GM18868 (cell line): ENCODE measurements around the gene PNPLA2.

ENCODE experiments used
- ATAC-seq: cut with Tn5 transposase; IDR thresholded peaks from one replicate; pipeline ENCODE4 v1.9.1; 2021; ENCODE audit warnings: mild to moderate bottlenecking, moderate library complexity; ENCODE audit not compliant: unreplicated experiment

Gene PNPLA2

DNA sequence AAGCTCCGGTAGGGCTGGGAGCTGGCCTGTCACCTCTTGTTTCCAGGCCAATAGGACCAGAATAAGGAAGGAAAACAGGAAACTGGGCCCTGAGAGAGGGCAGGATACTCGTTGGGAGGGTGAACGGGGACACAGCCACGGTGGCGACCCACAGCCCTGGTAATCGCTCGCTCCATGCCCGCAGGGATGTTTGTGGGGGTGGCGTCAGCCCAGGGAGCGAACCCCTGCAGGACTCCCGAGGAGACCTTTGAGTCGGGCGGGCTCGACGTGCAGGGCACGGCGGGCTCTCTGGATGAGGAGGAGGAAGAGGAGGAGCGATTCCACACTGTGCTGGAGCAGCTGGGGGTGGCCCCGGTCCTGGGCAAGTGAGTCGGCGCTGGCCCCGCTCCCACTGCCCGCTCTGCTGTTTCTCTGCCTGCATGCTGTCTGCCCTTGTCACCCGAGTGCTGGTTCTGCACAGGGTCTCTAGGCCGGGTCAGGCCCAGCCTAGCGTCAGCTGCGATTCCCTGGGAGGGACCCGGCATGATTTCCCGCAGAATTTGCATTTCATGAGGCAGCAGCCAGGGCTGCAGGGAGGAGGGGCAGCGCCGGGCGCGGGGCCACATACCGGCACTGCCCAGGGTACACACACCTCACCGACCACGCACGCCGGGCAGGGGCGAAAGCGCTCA lies 10.6 kb downstream of the PNPLA2 start:
- no peak for ATAC-seq

- ATAC-seq: no peak
Measured at GRCh38 chr11:829847-830294, 11.2 kb downstream of the PNPLA2 start.

- ATAC-seq: no peak
Measured at GRCh38 chr11:830295-831117, 11.8 kb downstream of the PNPLA2 start.

DNA sequence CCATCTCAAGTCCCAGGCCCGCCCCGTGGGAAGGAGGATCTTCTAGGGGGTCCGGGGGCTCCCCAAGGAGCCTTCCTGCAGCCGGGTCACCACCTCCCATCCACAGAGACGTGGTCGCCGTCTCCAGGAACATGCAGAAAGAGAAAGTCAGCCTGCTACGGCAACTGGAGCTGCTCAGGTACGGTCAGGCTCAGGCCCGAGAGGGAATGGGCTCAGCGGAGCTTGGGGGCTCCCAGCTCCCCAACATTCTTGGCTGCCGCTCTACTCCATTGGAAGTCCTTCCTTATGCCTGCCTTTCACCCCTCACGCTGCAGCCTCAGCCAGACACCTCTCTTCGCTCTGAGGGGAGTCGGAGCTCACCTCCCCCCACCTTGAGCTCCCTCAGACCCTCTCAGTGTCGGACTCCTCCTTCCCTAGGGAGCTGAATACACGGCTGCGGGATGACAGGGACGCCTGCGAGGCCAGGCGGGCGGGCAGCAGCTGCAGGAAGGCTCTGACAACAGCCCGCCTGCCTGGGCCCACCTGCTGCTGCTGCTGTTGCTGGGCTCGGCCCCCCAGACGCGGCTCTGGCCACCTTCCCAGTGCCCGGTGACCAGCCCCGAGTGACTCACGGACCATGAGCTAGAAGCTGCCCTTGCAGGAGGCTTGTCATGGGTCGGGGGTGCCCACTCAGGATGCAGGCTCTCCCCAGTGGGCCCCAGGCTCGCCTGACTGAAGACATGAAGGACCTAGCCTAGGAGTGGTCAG lies 12.6 kb downstream of the PNPLA2 start:
- ATAC-seq: no peak

DNA sequence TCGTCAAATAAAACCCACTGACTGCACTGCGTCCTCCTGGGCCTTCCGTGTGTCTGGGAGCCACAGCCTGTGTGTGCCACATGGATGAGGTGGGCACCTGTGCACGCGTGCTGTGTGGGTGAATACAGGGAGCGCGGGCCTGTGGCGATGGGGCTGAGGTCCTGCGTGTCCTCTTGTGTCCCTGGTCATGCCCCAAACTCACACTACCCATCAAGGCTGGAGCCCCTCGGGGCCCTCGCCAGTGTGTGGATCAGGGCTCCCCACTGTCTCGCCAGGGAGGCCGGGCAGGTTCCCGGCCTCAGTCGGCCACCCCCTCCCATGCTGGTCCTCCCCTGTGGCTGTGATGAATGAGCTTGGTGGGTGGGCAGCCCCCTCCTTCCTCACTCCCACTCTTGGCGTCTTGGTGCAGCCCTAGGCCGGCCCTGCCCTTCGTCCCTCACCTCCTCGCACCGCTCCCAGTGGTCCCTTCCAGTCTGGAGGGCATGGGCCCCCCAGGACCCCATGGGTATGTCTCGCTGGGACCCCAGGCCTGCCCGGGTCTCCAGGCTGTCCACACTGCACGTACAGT lies 13.3 kb downstream of the PNPLA2 start:
- no peak for ATAC-seq

- ATAC-seq: peak; percentile 38
Measured at GRCh38 chr11:832529-833113, 13.9 kb downstream of the PNPLA2 start, which contains the start of gene CD151. Gene CD151, plus strand, starts transcription at chr11:832952. Its CDS starts 3,118 bp downstream, at chr11:836070.

- no peak for ATAC-seq
Measured at GRCh38 chr11:833114-833791, 14.5 kb downstream of the PNPLA2 start.

DNA sequence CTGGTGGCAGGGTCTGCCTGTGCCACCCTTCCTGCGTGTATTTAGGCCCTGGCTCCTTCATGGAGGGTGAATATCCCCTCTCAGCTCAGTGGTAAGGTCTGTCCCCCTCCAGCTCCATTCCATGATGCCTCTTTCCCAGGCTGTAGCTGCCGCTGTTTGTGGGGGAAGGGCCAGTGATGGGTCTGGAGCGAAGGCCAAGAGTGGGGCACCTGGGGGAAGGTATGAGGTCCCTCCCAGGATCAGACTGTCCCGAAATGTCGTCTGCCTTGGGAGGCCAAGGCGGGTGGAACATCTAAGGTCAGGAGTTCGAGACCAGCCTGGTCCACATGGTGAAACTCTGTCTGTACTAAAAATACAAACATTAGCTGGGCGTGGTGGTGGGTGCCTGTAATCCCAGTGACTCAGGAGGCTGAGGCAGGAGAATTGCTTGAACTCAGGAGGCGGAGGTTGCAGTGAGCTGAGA lies 15.2 kb downstream of the PNPLA2 start:
- no peak for ATAC-seq

GRCh38 chr11:834371-835316 lies 15.9 kb downstream of the PNPLA2 start:
- ATAC-seq: no peak

- no peak for ATAC-seq
Measured at GRCh38 chr11:836274-836673, 17.6 kb downstream of the PNPLA2 start.

- ATAC-seq: no peak
Measured at GRCh38 chr11:836700-837099, 18.0 kb downstream of the PNPLA2 start.

DNA sequence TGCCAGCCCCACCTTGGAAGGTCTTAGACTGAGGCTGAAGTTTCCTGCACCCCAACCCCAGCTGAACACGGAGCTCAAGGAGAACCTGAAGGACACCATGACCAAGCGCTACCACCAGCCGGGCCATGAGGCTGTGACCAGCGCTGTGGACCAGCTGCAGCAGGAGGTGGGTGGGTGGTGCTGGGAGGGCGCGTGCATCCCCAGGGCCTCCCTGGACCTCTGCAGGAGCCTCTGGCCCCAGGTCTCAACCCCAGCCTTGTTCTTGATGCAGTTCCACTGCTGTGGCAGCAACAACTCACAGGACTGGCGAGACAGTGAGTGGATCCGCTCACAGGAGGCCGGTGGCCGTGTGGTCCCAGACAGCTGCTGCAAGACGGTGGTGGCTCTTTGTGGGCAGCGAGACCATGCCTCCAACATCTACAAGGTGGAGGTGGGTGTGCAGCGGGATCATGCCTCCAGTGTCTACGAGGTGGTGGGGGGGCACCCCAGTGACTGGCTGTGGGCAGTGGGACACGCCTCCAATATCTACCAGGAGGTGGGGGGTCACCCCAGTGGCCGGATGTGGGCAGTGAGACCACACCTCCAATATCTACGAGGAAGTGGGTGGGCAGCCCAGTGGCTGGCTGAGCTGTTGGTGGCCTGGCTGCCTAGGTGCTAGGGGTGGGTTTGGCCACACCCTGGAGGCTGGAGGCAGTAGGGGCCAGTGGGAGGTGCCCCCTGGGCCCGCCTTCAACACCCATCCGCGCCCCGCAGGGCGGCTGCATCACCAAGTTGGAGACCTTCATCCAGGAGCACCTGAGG lies 18.7 kb downstream of the PNPLA2 start:
- no peak for ATAC-seq

DNA sequence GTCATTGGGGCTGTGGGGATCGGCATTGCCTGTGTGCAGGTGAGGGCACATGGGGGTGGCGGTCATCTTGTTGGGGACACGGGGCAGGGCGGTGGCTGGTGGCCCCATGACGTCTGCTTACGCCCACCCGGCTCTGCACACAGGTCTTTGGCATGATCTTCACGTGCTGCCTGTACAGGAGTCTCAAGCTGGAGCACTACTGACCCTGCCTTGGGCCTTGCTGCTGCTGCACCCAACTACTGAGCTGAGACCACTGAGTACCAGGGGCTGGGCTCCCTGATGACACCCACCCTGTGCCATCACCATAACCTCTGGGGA lies 19.2 kb downstream of the PNPLA2 start:
- no peak for ATAC-seq

GRCh38 chr11:838441-839279 lies 19.9 kb downstream of the PNPLA2 start:
- no peak for ATAC-seq

DNA sequence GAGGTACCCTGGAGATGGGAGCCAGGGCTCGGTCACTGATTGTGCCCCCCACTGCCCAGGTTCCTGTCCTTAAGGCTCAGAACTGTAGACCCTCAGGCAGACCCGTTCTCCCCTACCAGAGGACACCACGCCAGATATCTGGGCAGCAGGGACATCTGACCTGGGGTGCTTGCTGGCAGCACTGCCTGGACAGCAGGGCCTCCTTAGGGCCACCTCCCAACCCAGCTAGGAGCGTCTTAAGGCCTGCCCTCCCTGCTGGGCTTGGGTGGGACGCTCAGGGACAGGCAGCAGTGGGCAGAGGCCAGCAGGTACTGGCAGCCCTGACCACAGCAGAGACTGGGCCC lies 20.5 kb downstream of the PNPLA2 start:
- no peak for ATAC-seq

DNA sequence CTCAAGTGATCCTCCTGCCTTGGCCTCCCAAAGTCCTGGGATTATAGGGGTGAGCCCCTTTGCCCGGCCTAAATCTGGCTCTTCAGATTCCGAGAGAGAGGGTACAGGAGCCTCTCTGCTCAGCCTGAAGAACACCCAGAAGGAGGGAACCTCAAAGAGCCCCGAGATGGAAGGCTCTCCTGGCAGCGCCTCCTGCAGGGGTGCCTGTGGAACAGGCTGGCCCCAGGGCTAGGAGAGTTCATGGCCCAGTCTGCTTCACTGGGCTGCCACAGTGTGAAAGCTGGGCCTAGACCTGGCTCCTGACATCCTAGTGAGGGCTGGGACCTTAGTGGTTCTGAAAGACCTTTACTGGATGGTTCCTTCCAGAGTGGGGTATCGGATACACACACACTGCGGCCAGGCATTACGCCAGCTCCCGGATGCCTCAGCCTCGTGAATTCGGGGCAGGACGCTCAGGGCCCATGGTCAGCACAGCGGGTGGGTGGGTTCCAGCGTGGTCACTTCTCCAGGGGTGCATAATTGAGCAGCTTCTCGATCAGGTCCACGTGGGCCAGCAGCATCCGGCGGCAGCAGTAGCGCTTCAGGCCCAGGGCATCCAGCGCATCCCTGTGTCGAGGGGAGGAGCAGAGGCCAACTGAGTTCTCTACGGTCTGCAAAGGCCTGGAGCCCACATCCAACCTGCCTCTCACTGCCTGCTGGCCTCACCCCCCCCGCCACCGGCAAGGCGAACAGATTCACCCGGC lies 21.3 kb downstream of the PNPLA2 start:
- ATAC-seq: no peak

DNA sequence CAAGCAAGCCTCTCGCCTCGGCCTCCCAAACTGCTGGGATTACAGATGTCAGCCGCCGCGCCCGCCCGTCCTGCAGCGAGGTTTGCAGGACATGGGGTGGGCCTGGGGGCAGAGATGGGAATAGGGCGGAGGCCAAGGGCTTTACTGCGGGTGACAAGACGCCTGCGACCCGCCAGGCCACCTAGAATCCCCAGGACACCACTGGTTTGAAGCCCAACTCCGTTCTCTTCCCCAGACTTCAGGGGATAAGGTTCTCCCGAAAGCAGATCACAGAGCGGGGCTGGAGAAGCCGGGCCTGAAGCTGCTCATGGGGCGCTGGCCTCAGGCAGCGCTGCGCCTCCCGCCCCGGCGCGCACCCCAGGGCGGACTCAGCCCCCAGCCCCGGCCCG lies 23.3 kb downstream of the PNPLA2 start:
- ATAC-seq: peak; percentile 14
